Cardiac septum (tissue), 1 donor: ENCODE measurements around the gene MAZ. TPM values are rescaled to one million over a fixed set of nuclear protein-coding genes. Genes with fewer than 3 reads are reported as not detected.

Experiments
- DNase-seq: peaks from one replicate; pipeline ENCODE4 v3.0.0-alpha.2; 2020; ENCODE audit warnings: low spot score
- intact Hi-C: fragments of 100-400 bp; cut with DNase I; formaldehyde crosslinking; loops from one replicate; pipeline ENCODE4 v1.14.0; 2022
- total RNA-seq: library from RNA; stranded (reverse); fragmentation: NEBNext Ultra II Directional; extraction: Animal tissue kit (Norgen Biotek cat#: 25700); gene quantifications from one replicate; pipeline ENCODE4 v1.2.1, GENCODE V29; 2021
- donor health status: DM: no; HTN: no; CAD: no.

The MAZ gene
- total RNA-seq, 1 donor from 2014 or later = 72.4 TPM

DNA sequence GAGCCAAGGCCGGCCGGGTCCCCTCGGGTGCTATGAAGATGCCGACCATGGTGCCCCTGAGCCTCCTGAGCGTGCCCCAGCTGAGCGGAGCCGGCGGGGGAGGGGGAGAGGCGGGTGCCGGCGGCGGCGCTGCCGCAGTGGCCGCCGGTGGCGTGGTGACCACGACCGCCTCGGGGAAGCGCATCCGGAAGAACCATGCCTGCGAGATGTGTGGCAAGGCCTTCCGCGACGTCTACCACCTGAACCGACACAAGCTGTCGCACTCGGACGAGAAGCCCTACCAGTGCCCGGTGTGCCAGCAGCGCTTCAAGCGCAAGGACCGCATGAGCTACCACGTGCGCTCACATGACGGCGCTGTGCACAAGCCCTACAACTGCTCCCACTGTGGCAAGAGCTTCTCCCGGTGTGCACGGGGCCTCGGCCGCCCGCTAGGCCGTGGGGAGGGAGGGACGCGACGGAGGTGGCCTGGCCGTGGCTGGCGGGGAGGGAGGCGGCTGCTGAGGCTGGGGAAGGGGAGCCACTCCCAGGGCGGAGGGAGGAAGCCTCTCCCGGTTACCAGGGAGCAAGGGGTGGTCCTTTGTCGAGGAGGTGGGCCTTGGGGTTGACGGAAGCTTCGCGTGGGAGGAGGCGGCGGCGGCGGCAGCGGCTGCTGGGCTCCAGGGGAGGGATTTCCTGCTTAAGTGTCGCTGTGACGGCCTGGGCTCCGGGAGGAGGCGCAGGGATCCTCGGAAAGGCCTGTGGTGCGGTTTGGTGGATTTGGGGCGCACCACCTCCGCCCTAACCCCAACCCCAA, 1.3 kb downstream of the MAZ start:
- intact Hi-C loops = no loop called here
- DNase-seq = peak; percentile 95

- intact Hi-C loops = no loop called here
- no peak for DNase-seq
Measured at GRCh38 chr16:29808219-29808900, 2.0 kb downstream of the MAZ start.

- intact Hi-C loops = no loop called here
- no peak for DNase-seq
Measured at GRCh38 chr16:29809031-29809747, 2.9 kb downstream of the MAZ start.

DNA sequence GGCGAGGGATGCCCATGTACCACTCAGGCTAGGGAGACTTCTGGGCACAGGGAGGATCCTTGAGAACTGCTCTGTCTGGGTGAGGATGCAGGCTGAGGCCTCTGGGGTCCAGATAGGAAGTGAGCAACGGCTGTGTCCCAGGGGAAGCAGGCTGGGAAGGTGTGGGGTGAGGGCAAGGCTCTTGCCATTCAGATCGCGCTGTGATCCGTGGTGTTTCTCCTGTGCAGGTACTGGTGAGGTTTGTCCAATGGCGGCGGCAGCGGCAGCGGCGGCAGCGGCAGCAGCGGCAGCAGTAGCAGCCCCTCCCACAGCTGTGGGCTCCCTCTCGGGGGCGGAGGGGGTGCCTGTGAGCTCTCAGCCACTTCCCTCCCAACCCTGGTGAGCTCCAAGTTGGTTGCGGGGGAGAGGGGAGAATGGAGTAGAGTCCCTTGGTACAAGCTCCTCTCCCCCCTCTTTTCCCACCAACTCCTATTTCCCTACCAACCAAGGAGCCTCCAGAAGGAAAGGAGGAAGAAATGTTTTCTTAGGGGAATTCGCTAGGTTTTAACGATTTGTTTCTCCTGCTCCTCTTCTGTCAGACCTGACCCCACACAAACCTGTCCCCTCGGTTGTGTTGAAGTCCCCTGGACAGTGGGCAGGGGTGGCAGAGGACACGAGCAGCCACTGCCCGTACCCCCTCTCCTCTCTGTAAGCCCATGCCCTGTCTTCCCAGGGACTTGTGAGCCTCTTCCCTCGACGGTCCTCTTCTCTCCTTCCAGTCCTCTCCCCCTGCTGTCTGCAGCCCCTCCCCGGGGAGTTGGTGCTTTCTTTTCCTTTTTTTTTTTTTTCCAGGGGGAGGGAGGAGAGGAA, 3.7 kb downstream of the MAZ start:
- no peak for DNase-seq
- intact Hi-C loops = no loop called here

GRCh38 chr16:29810699-29811169, 4.4 kb downstream of the MAZ start:
- DNase-seq = no peak
- intact Hi-C loops = no loop called here

GRCh38 chr16:29811170-29811895, 5.0 kb downstream of the MAZ start:
- intact Hi-C loops = no loop called here
- DNase-seq = peak; percentile 98

DNA sequence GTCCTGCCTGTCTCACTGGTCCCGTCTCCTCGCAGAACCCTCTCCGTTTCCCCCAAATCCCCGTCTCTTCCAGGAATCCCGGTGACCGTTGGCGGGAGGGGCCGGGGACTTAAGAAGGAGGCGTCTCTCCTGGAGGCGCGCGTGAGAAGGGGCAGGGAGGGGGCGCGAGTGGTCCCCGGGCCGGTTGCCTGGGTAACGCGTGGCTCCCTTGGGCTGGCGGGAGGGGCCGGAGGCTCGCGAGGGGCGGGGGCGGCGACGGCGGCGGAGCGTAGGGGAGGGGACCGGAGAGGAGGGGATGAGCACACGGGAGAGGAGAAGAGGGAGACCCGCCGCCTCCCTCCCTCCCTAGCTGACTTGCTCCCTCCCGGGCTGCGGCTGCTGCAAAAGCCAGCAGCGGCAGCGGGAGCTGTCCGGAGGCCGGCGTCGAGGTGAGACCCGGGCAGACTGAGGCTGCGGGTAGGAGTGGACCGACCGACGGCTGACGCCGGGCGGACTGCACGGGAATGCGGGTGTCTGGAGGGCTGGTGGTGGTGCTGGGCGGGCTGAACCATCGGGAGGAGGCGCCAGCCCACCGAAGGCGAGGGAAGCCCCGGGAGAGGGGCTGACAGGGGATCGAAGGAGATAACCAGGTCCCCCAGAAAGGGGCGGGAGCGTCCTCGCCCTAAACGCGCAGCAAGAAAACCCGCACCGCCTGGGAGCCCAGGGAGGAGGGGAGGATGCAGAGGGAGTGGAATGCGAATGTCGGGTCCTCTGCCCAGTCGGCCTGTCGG, 5.8 kb downstream of the MAZ start, which contains the start of gene PRRT2:
PRRT2 (plus strand) TSS at position 298 of the 770 bp plus-strand sequence. CDS start 862 bp downstream, outside the sequence.
- DNase-seq = no peak
- intact Hi-C loops = no loop called here

DNA sequence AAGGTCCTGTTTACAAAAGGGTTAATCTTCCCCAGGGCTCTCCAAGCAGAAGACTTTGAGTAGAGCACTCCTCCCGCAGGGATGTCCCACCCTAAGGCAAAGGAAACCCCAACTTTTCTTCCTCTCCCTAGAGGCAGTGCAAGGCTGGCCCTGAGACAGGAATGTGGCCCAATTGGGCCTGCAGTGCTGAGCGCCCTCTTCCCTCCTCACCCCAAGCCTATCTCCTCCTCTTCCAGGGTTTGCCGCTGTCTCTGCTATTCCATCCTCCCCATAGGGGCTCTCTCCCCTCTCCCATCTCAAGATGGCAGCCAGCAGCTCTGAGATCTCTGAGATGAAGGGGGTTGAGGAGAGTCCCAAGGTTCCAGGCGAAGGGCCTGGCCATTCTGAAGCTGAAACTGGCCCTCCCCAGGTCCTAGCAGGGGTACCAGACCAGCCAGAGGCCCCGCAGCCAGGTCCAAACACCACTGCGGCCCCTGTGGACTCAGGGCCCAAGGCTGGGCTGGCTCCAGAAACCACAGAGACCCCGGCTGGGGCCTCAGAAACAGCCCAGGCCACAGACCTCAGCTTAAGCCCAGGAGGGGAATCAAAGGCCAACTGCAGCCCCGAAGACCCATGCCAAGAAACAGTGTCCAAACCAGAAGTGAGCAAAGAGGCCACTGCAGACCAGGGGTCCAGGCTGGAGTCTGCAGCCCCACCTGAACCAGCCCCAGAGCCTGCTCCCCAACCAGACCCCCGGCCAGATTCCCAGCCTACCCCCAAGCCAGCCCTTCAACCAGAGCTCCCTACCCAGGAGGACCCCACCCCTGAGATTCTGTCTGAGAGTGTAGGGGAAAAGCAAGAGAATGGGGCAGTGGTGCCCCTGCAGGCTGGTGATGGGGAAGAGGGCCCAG, 6.7 kb downstream of the MAZ start:
- no peak for DNase-seq
- intact Hi-C loops = no loop called here

GRCh38 chr16:29813644-29814562, 7.6 kb downstream of the MAZ start:
- intact Hi-C loops = no loop called here
- DNase-seq = no peak

- no peak for DNase-seq
- intact Hi-C loops = no loop called here
Measured at GRCh38 chr16:29814592-29814991, 8.3 kb downstream of the MAZ start.

GRCh38 chr16:29815032-29815721, 8.8 kb downstream of the MAZ start:
- intact Hi-C loops = loop anchor here (5.0 kb wide), 2 partner anchors 47 to 157 kb away; partner anchors contain the start of genes CDIPT and TAOK2
- DNase-seq = no peak

GRCh38 chr16:29815793-29816693, 9.7 kb downstream of the MAZ start, which contains the start of gene PAGR1:
TSS of gene PAGR1 (plus strand) at chr16:29816152. CDS start at chr16:29816526, 374 bp downstream.
- peak; percentile 99 for DNase-seq
- intact Hi-C loops = loop anchor here (5.0 kb wide), 2 partner anchors 46 to 156 kb away; partner anchors contain the start of genes CDIPT and TAOK2

DNA sequence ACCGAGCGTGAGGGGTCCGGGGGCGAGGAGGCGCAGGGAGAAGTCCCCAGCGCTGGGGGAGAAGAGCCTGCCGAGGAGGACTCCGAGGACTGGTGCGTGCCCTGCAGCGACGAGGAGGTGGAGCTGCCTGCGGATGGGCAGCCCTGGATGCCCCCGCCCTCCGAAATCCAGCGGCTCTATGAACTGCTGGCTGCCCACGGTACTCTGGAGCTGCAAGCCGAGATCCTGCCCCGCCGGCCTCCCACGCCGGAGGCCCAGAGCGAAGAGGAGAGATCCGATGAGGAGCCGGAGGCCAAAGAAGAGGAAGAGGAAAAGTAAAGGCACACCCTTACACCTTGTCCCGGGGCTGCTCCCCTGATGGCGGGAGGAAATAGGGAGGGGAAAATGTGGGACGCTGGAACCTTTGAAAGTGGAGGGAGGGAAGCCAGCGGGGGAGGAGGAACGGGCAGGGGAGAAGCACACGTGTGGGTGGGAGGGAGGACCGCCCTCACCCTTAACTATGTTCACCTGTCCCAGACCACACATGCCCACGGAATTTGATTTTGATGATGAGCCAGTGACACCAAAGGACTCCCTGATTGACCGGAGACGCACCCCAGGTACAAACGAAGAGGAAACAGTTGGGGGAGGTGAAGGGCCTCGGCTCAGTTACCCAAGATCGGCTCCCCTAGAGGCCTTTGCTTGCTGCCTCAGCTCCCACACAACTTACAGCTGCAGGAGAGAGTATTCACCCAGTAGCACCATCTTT, 10.5 kb downstream of the MAZ start:
- intact Hi-C loops = loop anchor here (1.0 to 5.0 kb wide), 3 partner anchors 27 to 155 kb away; partner anchors contain the start of genes CDIPT, KIF22 and TAOK2
- DNase-seq = no peak
